Measurements from ENCODE around the gene ACSM3. TPM values are rescaled to one million over a fixed set of nuclear protein-coding genes. Genes with fewer than 3 reads are reported as not detected.
"Not testable (repeated sequence)": the region's sequence is repeated elsewhere in the genome, so short reads cannot be mapped to it uniquely, and the experiment has no call there.

ACSM3 gene
- total RNA-seq, 5 donors from 2014 or later (not counting 1 experiment from before 2014, with no cell fraction given), result 6.4 to 9.2 (median 8.9) TPM

DNA sequence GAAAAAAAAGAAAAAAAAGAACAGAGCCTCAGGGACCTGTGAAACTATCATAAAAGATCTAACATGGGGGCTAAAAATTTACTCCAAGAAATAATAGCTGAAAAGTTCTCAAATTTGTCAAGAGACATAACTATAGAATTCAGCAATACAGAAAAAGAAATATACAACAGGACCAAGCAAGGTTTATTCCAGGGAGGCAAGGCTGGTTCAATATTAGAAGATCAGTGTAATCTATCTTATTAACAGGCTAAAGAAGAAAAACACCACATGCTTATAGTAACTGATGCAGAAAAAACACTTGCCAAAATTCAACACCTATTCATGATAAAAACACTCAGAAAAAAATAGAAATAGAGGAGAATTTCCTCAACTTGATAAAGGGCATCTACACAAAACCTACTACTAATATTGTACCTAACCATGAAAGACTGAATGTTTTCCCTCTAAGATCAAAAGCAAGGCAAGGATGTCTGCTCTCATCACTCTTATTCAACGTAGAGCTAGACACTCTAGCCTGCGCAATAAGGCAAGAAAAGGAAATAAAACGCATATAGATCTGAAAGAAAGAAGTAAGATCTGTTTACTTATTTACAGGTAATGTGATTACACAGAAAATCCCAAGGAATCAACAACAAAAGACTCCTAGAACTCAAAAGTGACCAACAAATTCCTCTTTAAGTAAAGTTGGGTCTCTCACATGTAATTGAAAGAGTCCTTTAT is 1.2 kb upstream of the ACSM3 start:
- no peak for DNase-seq
- peaks cover 0 to 9% (median 2%) of the 10 kb centered on the region in 3 donors for H3K9me3 Mint-ChIP-seq
- whole genome bisulfite sequencing (ENCODE audit: insufficient coverage), result no CpG with 5 or more reads among the region's 3 CpGs
- H3K4me1 Mint-ChIP-seq, result peaks cover 30 to 44% (median 35%) of the 10 kb centered on the region in 3 donors
- Histone ChIP-seq H3K27me3 (replicated peaks in 1 of 2; ENCODE audit: control insufficient read depth in 2 of 2, extremely low read depth in 1 of 2, insufficient read depth in 2 of 2, low read length in 1 of 2) (no peaks in the 10 kb centered on the region), H3K4me1 (ENCODE audit: control insufficient read depth in 1 of 2, extremely low read depth in 1 of 2, insufficient read depth in 2 of 2, low read length in 2 of 2) (peaks cover 0 to 6% of the 10 kb centered on the region in 2 experiments), H3K4me3 (ENCODE audit: control insufficient read depth in 1 of 2, extremely low read depth in 1 of 2, low read length in 1 of 2) (no peak overlapping the region), H3K36me3 (ENCODE audit: control insufficient read depth in 2 of 2, extremely low read depth in 1 of 2, insufficient read depth in 1 of 2, low read length in 1 of 2) (no peaks in the 10 kb centered on the region), H3K27ac (ENCODE audit: low read length) (peak overlapping the region; percentile 58), H3K9me3 (no peaks in the 10 kb centered on the region)
- H3K4me3 Mint-ChIP-seq, result peak overlapping the region; percentile 78 to 91 (median 90)
- ATAC-seq (replicated peaks in 1 of 4), result no peak
- CTCF ChIA-PET, result interaction anchor here in 1 of 2 donors (0.6 kb wide), 1 partner anchor 318 kb away, joined by 3 read pairs; no protein-coding TSS in a partner anchor
- no peaks in the 10 kb centered on the region for H3K27me3 Mint-ChIP-seq
- H3K27ac Mint-ChIP-seq, result peak overlapping the region; percentile 93 to 98
- POLR2A ChIA-PET, result interaction anchor here in 1 of 2 donors (0.6 kb wide), 1 partner anchor 44 kb away, joined by 5 read pairs; no protein-coding TSS in a partner anchor
- H3K36me3 Mint-ChIP-seq, result peaks cover 22% of the 10 kb centered on the region

DNA sequence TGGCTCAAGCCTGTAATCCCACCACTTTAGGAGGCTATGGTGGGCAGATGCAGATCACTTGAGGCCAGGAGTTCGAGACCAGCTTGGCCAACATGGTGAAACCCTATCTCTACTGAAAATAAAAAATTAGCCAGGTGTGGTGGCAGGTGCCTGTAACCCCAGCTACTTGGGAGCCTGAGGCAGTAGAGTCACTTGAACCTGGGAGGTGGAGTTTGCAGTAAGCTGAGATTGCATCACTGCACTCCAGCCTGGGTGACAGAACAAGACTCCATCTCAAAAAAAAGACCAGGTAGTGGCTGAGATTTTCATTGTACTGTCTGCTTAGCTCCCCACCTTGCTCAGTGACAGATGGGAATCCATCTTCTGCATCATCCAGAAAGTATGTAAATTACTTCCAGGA is 634 bp downstream of the ACSM3 start:
- H3K9me3 Mint-ChIP-seq; H3K27me3 Mint-ChIP-seq; H3K27ac ChIP-seq (ENCODE audit: low read length); H3K9me3 ChIP-seq; POLR2A ChIA-PET; ATAC-seq (replicated peaks in 1 of 4); H3K36me3 ChIP-seq (ENCODE audit: control insufficient read depth in 2 of 2, extremely low read depth in 1 of 2, insufficient read depth in 1 of 2, low read length in 1 of 2); H3K4me3 ChIP-seq (ENCODE audit: control insufficient read depth in 1 of 2, extremely low read depth in 1 of 2, low read length in 1 of 2); DNase-seq; H3K27me3 ChIP-seq (replicated peaks in 1 of 2; ENCODE audit: control insufficient read depth in 2 of 2, extremely low read depth in 1 of 2, insufficient read depth in 2 of 2, low read length in 1 of 2); H3K4me1 ChIP-seq (ENCODE audit: control insufficient read depth in 1 of 2, extremely low read depth in 1 of 2, insufficient read depth in 2 of 2, low read length in 2 of 2): not testable (repeated sequence)
- peak overlapping the region in 1 of 2 donors; percentile 98 for H3K27ac Mint-ChIP-seq
- peaks cover 19% of the 10 kb centered on the region for H3K36me3 Mint-ChIP-seq
- WGBS (ENCODE audit: insufficient coverage), result no CpG with 5 or more reads among the region's 1 CpG
- CTCF ChIA-PET, result interaction anchor here (0.5 to 1.1 kb wide), 4 partner anchors 12 to 136 kb away, joined by 3 to 5 read pairs (median 4); partner anchors contain the start of genes DCUN1D3 (in 1 of the 2) and LYRM1 (in 1 of the 2)
- peaks cover 30 to 44% (median 35%) of the 10 kb centered on the region in 3 donors for H3K4me1 Mint-ChIP-seq
- peak overlapping the region in 1 of 3 donors; percentile 78 for H3K4me3 Mint-ChIP-seq

DNA sequence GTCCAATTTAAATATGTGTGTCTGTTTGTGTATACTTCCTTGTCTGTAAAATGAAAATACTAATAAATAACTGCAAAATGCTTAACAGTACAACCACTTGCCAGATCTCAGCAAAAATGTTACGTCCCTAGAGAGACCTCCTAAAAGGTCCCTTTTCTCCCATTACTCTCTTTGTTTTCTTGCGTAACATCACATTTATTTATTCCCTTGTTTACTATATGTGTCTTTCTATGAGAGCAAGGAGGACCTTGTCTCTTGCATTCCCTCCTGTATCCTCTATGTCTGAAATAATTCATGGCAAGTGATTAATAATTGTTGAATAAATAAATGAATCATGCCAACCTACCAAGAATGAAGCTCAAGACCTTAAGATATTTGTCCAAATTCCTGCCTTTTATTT is 1.9 kb downstream of the ACSM3 start:
- ATAC-seq (replicated peaks in 1 of 4), result no peak
- Histone ChIP-seq H3K36me3 (ENCODE audit: control insufficient read depth in 2 of 2, extremely low read depth in 1 of 2, insufficient read depth in 1 of 2, low read length in 1 of 2) (no peaks in the 10 kb centered on the region), H3K4me3 (ENCODE audit: control insufficient read depth in 1 of 2, extremely low read depth in 1 of 2, low read length in 1 of 2) (no peak overlapping the region), H3K4me1 (ENCODE audit: control insufficient read depth in 1 of 2, extremely low read depth in 1 of 2, insufficient read depth in 2 of 2, low read length in 2 of 2) (peaks cover 0 to 6% of the 10 kb centered on the region in 2 experiments), H3K27me3 (replicated peaks in 1 of 2; ENCODE audit: control insufficient read depth in 2 of 2, extremely low read depth in 1 of 2, insufficient read depth in 2 of 2, low read length in 1 of 2) (no peaks in the 10 kb centered on the region), H3K9me3 (no peaks in the 10 kb centered on the region), H3K27ac (ENCODE audit: low read length) (no peak overlapping the region)
- Mint-ChIP-seq H3K27ac (no peak overlapping the region), H3K4me1 (peaks cover 30 to 44% (median 35%) of the 10 kb centered on the region in 3 donors), H3K9me3 (no peaks in the 10 kb centered on the region), H3K4me3 (no peak overlapping the region), H3K27me3 (no peaks in the 10 kb centered on the region), H3K36me3 (peaks cover 13% of the 10 kb centered on the region)
- POLR2A ChIA-PET, result no interaction called here
- no CpG with 5 or more reads among the region's 2 CpGs for WGBS (ENCODE audit: insufficient coverage)
- no peak for DNase-seq
- CTCF ChIA-PET, result no interaction called here

GRCh38 chr16:20766294-20766693 is 2.5 kb downstream of the ACSM3 start:
- ChIA-PET POLR2A (no interaction called here), CTCF (no interaction called here)
- no peaks in the 10 kb centered on the region for H3K9me3 ChIP-seq
- no peaks in the 10 kb centered on the region for H3K27me3 ChIP-seq (replicated peaks in 1 of 2; ENCODE audit: control insufficient read depth in 2 of 2, extremely low read depth in 1 of 2, insufficient read depth in 2 of 2, low read length in 1 of 2)
- H3K4me1 ChIP-seq (ENCODE audit: control insufficient read depth in 1 of 2, extremely low read depth in 1 of 2, insufficient read depth in 2 of 2, low read length in 2 of 2), result peaks cover 0 to 6% of the 10 kb centered on the region in 2 experiments
- no peak overlapping the region for H3K4me3 ChIP-seq (ENCODE audit: control insufficient read depth in 1 of 2, extremely low read depth in 1 of 2, low read length in 1 of 2)
- Mint-ChIP-seq H3K4me3 (no peak overlapping the region), H3K4me1 (peaks cover 29 to 38% (median 35%) of the 10 kb centered on the region in 3 donors), H3K9me3 (no peaks in the 10 kb centered on the region), H3K27me3 (no peaks in the 10 kb centered on the region), H3K36me3 (peaks cover 8% of the 10 kb centered on the region), H3K27ac (no peak overlapping the region)
- ATAC-seq (replicated peaks in 1 of 4), result no peak
- 83% methylated on average over 1 of the region's 5 CpGs for WGBS (ENCODE audit: insufficient coverage)
- H3K27ac ChIP-seq (ENCODE audit: low read length), result no peak overlapping the region
- no peaks in the 10 kb centered on the region for H3K36me3 ChIP-seq (ENCODE audit: control insufficient read depth in 2 of 2, extremely low read depth in 1 of 2, insufficient read depth in 1 of 2, low read length in 1 of 2)
- no peak for DNase-seq

DNA sequence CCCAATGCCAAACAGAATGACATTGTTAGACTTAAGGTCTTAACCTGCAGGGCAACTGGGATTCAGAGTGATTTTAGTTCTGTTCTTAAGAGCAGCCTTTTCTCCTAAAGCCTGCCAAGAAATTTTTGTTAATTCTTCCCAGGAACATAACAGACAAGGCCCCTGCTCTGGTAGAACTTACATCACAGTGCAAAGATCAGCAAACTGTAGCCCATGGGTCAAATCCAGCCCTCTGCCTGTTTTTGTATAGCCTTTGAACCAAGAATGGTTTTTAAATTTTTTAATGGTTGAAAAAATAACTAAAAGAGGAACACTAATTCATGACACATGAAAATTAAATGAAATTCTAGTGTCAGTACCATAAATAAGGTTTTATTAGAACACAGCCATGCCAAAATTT is 3.8 kb downstream of the ACSM3 start:
- ChIA-PET CTCF (no interaction called here), POLR2A (no interaction called here)
- H3K27ac ChIP-seq (ENCODE audit: low read length), result no peak overlapping the region
- no peaks in the 10 kb centered on the region for H3K27me3 ChIP-seq (replicated peaks in 1 of 2; ENCODE audit: control insufficient read depth in 2 of 2, extremely low read depth in 1 of 2, insufficient read depth in 2 of 2, low read length in 1 of 2)
- H3K9me3 ChIP-seq, result no peaks in the 10 kb centered on the region
- DNase-seq (no peak), ATAC-seq (replicated peaks in 1 of 4) (no peak)
- Mint-ChIP-seq H3K36me3 (peaks cover 6% of the 10 kb centered on the region), H3K4me3 (no peak overlapping the region), H3K27me3 (no peaks in the 10 kb centered on the region), H3K4me1 (peaks cover 22 to 27% (median 26%) of the 10 kb centered on the region in 3 donors), H3K9me3 (no peaks in the 10 kb centered on the region), H3K27ac (no peak overlapping the region)
- H3K4me3 ChIP-seq (ENCODE audit: control insufficient read depth in 1 of 2, extremely low read depth in 1 of 2, low read length in 1 of 2), result no peak overlapping the region
- H3K4me1 ChIP-seq (ENCODE audit: control insufficient read depth in 1 of 2, extremely low read depth in 1 of 2, insufficient read depth in 2 of 2, low read length in 2 of 2), result peaks cover 0 to 6% of the 10 kb centered on the region in 2 experiments
- H3K36me3 ChIP-seq (ENCODE audit: control insufficient read depth in 2 of 2, extremely low read depth in 1 of 2, insufficient read depth in 1 of 2, low read length in 1 of 2), result no peaks in the 10 kb centered on the region

DNA sequence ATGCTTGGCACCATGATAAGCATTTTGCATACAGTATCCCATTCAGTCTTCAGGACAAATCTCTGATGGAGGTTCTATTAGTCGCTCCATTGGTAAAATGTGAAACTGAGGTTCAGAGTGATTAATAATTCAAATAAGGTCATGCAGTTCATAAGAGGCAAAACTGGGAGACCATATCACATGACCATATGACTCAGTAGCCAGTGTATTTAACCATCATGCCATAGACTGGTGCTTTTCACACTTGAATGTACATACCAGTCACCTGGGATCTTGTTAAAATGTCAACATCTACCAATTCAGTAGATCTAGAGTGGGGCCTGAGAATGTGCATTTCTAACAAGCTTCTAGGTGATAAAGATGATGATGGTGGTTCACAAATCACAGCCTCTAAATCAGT is 4.3 kb downstream of the ACSM3 start:
- no peak overlapping the region for H3K4me3 ChIP-seq (ENCODE audit: control insufficient read depth in 1 of 2, extremely low read depth in 1 of 2, low read length in 1 of 2)
- ChIA-PET POLR2A (no interaction called here), CTCF (no interaction called here)
- no peak overlapping the region for H3K27ac ChIP-seq (ENCODE audit: low read length)
- peaks cover 6% of the 10 kb centered on the region for H3K36me3 Mint-ChIP-seq
- H3K27ac Mint-ChIP-seq, result no peak overlapping the region
- H3K4me3 Mint-ChIP-seq, result no peak overlapping the region
- no peaks in the 10 kb centered on the region for H3K9me3 ChIP-seq
- no peaks in the 10 kb centered on the region for H3K36me3 ChIP-seq (ENCODE audit: control insufficient read depth in 2 of 2, extremely low read depth in 1 of 2, insufficient read depth in 1 of 2, low read length in 1 of 2)
- no peaks in the 10 kb centered on the region for H3K27me3 ChIP-seq (replicated peaks in 1 of 2; ENCODE audit: control insufficient read depth in 2 of 2, extremely low read depth in 1 of 2, insufficient read depth in 2 of 2, low read length in 1 of 2)
- H3K4me1 ChIP-seq (ENCODE audit: control insufficient read depth in 1 of 2, extremely low read depth in 1 of 2, insufficient read depth in 2 of 2, low read length in 2 of 2), result peaks cover 0 to 6% of the 10 kb centered on the region in 2 experiments
- H3K9me3 Mint-ChIP-seq, result no peaks in the 10 kb centered on the region
- WGBS (ENCODE audit: insufficient coverage), result no CpG with 5 or more reads among the region's 1 CpG
- H3K4me1 Mint-ChIP-seq, result peaks cover 16 to 23% (median 22%) of the 10 kb centered on the region in 3 donors
- no peaks in the 10 kb centered on the region for H3K27me3 Mint-ChIP-seq
- ATAC-seq (replicated peaks in 1 of 4), result no peak
- DNase-seq, result no peak

Data from T-cell (primary cell).